Activated CD8-positive, alpha-beta memory T cell treated with anti-CD3 and anti-CD28 coated beads for 48 hours (primary cell): ENCODE results near the gene CHI3L2.

Source experiments
- DNase-seq, 3 experiments: peaks; one replicate each; pipeline ENCODE4 v3.0.0-alpha.2; 2020; ENCODE audit warnings: low read depth in 2 of 3, low spot score in 2 of 3

CHI3L2 gene

DNA sequence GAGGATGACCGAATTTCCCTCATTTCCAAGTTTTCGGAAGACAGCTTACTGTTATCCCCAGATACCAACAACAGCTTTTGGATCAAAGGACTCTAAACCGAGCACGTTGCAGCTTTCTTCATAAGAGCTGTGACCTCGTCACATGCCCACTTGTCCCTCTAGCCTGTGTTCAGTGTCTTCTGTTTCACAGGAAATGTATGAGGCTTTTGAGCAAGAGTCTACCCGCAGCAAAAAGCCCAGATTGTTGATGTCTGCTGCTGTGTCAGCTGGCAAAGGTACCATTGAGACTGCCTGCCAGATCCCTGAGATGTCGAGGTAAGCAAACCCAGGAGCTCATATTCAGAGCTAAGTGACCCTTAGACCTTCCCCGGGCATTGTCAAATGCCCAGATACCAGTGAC, 24.1 kb downstream of the CHI3L2 start:
- no peak for DNase-seq

- no peak for DNase-seq
Observed at GRCh38 chr1:111252786-111253185, 25.3 kb downstream of the CHI3L2 start.

GRCh38 chr1:111253876-111254275, 26.4 kb downstream of the CHI3L2 start:
- no peak for DNase-seq

- DNase-seq, result no peak
Observed at GRCh38 chr1:111256988-111257658, 29.6 kb downstream of the CHI3L2 start.

DNA sequence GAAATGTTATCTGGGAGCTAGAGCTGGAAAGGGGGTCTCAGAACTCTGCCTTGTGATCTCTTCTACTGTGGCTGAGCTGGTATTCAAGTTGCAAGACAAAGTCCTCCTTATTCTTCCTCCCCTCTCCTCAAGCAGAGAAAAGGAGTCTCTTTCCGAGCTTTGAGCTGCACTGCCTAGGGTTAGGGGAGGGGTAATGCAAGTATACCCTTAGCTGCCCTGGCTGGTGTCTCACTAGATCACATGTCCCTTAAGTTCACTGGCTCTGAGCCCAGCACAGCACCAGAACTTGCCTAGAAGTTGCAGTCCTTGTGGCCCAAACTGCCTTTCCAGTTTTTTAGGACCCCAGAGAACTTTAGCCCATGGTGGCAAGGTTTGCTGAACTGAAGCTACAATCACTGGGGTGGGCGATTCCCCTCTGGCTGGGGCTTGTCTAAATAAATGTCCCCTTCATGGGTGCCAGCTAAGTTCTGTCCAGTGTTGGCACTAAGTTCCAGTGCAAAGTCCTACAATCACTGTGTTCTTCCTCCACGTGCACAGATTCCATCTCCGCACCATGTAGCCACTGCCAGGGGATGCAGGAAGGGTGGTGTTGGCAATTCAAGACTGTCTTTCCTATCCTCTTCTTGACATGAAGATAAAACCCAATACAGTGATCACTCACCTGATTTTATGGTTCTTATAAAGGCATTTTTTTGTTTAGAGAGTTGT, 40.4 kb downstream of the CHI3L2 start:
- DNase-seq, result no peak

- DNase-seq, result no peak
Observed at GRCh38 chr1:111269825-111270406, 42.4 kb downstream of the CHI3L2 start.

- no peak for DNase-seq
Observed at GRCh38 chr1:111270771-111271463, 43.4 kb downstream of the CHI3L2 start.

- DNase-seq, result no peak
Observed at GRCh38 chr1:111271464-111271801, 43.9 kb downstream of the CHI3L2 start.

- DNase-seq, result no peak
Observed at GRCh38 chr1:111272081-111272480, 44.6 kb downstream of the CHI3L2 start.

DNA sequence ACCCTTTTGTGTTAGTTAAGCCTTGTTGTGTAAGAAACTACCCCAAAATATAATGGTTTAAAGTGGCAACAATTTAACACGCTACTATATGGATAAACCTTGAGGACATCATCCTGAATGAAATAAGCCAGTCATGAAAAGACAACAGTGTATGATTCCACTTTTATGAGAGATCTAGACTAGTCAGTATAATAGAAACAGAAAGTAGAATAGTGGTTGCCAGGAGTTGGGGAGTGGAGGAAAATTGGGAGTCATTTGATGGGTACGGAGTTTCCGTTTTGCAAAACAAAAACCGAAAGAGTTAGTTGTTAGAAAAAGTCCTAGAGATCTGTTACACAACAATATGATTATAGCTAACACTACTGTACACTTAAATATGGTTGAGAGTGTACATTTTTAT, 47.1 kb downstream of the CHI3L2 start:
- no peak for DNase-seq

DNA sequence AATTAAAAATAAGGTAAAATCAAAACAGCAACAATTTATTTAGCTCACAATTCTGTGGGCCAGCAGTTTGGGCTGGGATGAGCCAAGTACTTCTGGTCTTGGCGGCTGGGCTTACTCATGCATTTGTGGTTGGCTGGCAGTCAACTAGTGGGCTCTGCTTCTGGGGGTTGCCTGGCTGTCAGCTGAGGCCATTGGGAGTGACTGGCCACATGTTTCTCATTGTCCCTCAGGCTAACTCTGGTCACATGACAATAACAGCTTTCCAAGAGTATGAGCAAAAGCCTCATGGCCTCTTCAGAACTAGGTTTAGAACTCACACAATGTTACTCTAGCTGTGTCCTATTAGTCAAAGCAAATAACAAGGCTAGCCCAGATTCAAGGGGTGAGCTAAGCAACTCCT, 47.6 kb downstream of the CHI3L2 start:
- no peak for DNase-seq

- no peak for DNase-seq
Observed at GRCh38 chr1:111275780-111276433, 48.4 kb downstream of the CHI3L2 start.

GRCh38 chr1:111279144-111279543, 51.6 kb downstream of the CHI3L2 start:
- DNase-seq, result no peak

- DNase-seq, result no peak
Observed at GRCh38 chr1:111280267-111280666, 52.8 kb downstream of the CHI3L2 start.

GRCh38 chr1:111281411-111281810, 53.9 kb downstream of the CHI3L2 start:
- DNase-seq, result no peak

DNA sequence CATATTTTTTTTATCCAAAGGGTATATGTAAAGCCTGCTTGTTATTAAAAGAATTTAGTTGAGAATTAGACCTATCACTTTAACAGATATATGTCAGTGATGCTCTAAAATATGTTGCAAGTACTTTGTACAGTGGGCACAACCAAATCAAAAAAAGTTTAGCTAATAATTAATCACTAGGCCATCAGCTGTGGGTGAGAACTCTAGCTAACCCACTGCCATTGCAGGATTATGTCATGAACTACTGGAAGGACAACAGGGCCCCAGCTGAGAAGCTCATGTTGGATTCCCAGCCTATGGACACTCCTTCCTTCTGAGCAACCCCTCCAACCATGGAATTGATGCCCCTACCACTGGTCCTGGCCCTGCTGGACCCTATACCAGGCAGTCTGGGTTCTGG, 56.3 kb downstream of the CHI3L2 start:
- no peak for DNase-seq

GRCh38 chr1:111285879-111286278, 58.4 kb downstream of the CHI3L2 start:
- DNase-seq, result no peak

- no peak for DNase-seq
Observed at GRCh38 chr1:111286912-111287311, 59.4 kb downstream of the CHI3L2 start.

- no peak for DNase-seq
Observed at GRCh38 chr1:111289371-111289770, 61.9 kb downstream of the CHI3L2 start.

DNA sequence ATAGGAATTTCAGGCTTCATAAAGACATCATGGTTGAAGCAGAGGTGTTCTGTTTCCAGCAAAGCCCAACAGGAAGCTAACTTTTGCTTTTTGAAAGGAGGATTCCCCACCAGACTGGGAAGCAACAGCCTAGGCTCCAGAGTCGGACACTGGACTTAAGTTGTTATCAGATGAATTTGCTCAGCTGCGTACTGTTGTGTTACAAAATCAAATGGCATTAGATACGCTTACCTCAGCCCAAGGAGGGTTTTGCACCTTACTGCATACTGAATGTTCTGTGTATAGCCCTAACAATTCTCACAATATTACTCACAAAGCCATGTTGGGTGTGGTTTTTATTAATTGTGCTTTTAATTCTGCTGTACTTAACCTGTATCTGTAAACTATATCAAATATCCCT, 62.6 kb downstream of the CHI3L2 start:
- no peak for DNase-seq

- no peak for DNase-seq
Observed at GRCh38 chr1:111290630-111291029, 63.1 kb downstream of the CHI3L2 start, which contains the start of gene CHIA. Gene CHIA, plus strand, starts transcription at chr1:111290851. Its CDS starts 19,617 bp downstream, at chr1:111310468.
